Pancreas (tissue), 10 donors: ENCODE data around the gene GAB4. TPM values are rescaled to one million over a fixed set of nuclear protein-coding genes. Genes with fewer than 3 reads are reported as not detected.

Experiments
- ATAC-seq, 4 donors: fragments of 200-7000 bp; cut with Tn5 transposase; one replicate each; pipeline versions ENCODE4 v1.8.0 to v1.9.1; 2020; ENCODE audit warnings: mild to moderate bottlenecking in 4 of 4, moderate library complexity in 4 of 4
- DNase-seq, 6 donors: peaks; one replicate each; pipeline ENCODE4 v3.0.0-alpha.2; 2020
- FAIRE-seq: peaks from 2 replicates; lab custom pipeline; 2012; peaks lifted over from hg19 to GRCh38; lab: Jason Lieb, UNC
- H3K27ac ChIP-seq, 4 donors: fragments of 200-600 bp; sonication (generic); 1 replicate in 3 of 4; 2 replicates in 1 of 4; pipeline versions ENCODE4 v1.5.0 to v1.8.0; 2020
- H3K27me3 ChIP-seq, 4 donors: fragments of 200-600 bp; one replicate each; pipeline ENCODE4 v1.8.0; 2021
- H3K36me3 ChIP-seq, 3 donors: fragments of 200-600 bp; sonication (generic) in 1 of 3; one replicate each; pipeline versions ENCODE4 v1.5.0 to v1.8.0; 2020 to 2021
- H3K4me1 ChIP-seq, 3 donors: fragments of 200-600 bp; one replicate each; pipeline ENCODE4 v1.8.0; 2021
- H3K4me3 ChIP-seq, 4 donors: fragments of 200-600 bp; sonication (generic) in 2 of 4; one replicate each; pipeline versions ENCODE4 v1.5.0 to v1.8.0; 2020 to 2021
- H3K9me3 ChIP-seq, 4 donors: fragments of 200-600 bp; one replicate each; pipeline ENCODE4 v1.8.0; 2021
- CTCF ChIP-seq, 4 donors: fragments of 200-600 bp; sonication (generic) in 3 of 4; IDR thresholded peaks; one replicate each; pipeline versions ENCODE4 v1.5.0 to v1.8.0; 2021; ENCODE audit warnings: antibody characterized with exemption in 4 of 4
- WGBS, 2 donors: extraction: QIAGEN DNeasy Blood & Tissue Kit; methylation state at CpG; one replicate each; pipeline ENCODE4 v1.1.7; 2013; 5-methylcytosine and 5-hydroxymethylcytosine counted together
- intact Hi-C, 3 donors: fragments of 100-400 bp; cut with DNase I; formaldehyde crosslinking; loops; one replicate each; pipeline versions ENCODE4 v1.11.1 to v1.14.2; 2022
- polyA plus RNA-seq, 2 donors: library from polyadenylated mRNA; stranded (reverse); fragments of 200-250 nt; gene quantifications; one replicate each; pipeline ENCODE4 v1.2.3, GENCODE V29; 2013
- total RNA-seq, 6 donors: library from RNA; stranded (reverse); fragmentation: NEBNext Ultra II Directional in 4 of 6; extraction: Animal tissue kit (Norgen Biotek cat#: 25700) in 4 of 6; gene quantifications; one replicate each; pipeline versions ENCODE4 v1.2.1 to v1.2.4, GENCODE V29; 2021 to 2023
- donor health status: healthy with polysubstance abuse.
- donor health status: DM: no; HTN: no; CAD: no; lungs with moderate emphysema.
- donor health status: DM: no; HTN: no; CAD: no.
- donor health status: control.
- donor health status: control.
- donor health status: Bipolar disorder and iron deficiency.
- donor health status: DM: yes; HTN: yes; CAD: no.
- donor health status: DM: no; HTN: no; CAD: no.
- donor health status: DM: no; HTN: no; CAD: no.
- donor health status: DM: yes; HTN: yes; CAD: no.

Gene GAB4
- total and polyA plus RNA-seq, 8 donors: not detected

GRCh38 chr22:16963189-16963945, 44.7 kb downstream of the GAB4 start:
- H3K9me3 ChIP-seq: no peaks in the 10 kb centered on the region
- intact Hi-C loops: no loop called here
- H3K27me3 ChIP-seq: no peaks in the 10 kb centered on the region
- no peak overlapping the region for H3K4me3 ChIP-seq
- ATAC-seq (no peak), FAIRE-seq (no peak), DNase-seq (no peak)
- no peaks in the 10 kb centered on the region for H3K4me1 ChIP-seq
- 66 to 71% methylated on average over 18 of the region's 18 CpGs for WGBS, 2 donors
- H3K36me3 ChIP-seq: no peaks in the 10 kb centered on the region
- TF ChIP-seq CTCF (IDR thresholded peaks at IDR 0.05): no peak
- no peak overlapping the region for H3K27ac ChIP-seq

GRCh38 chr22:16962501-16962900, 45.5 kb downstream of the GAB4 start:
- H3K4me1 ChIP-seq: no peaks in the 10 kb centered on the region
- intact Hi-C loops: no loop called here
- no peaks in the 10 kb centered on the region for H3K36me3 ChIP-seq
- no peak overlapping the region for H3K4me3 ChIP-seq
- DNase-seq (no peak), FAIRE-seq (no peak), ATAC-seq (no peak)
- WGBS, 2 donors: 77 to 79% methylated on average over 7 of the region's 7 CpGs
- H3K27me3 ChIP-seq: no peaks in the 10 kb centered on the region
- H3K9me3 ChIP-seq: no peaks in the 10 kb centered on the region
- no peak overlapping the region for H3K27ac ChIP-seq
- no peak for TF ChIP-seq CTCF (IDR thresholded peaks at IDR 0.05)

- Histone ChIP-seq H3K27me3 (no peaks in the 10 kb centered on the region), H3K27ac (no peak overlapping the region), H3K36me3 (no peaks in the 10 kb centered on the region), H3K9me3 (no peaks in the 10 kb centered on the region), H3K4me1 (no peaks in the 10 kb centered on the region), H3K4me3 (no peak overlapping the region)
- no peak for ATAC-seq
- intact Hi-C loops: no loop called here
- no peak for FAIRE-seq
- TF ChIP-seq CTCF (IDR thresholded peaks at IDR 0.05): no peak
- DNase-seq: no peak
- WGBS, 2 donors: 59 to 71% methylated on average over 11 to 14 of the region's 14 CpGs
These were observed 46.4 kb downstream of the GAB4 start for GRCh38 chr22:16961477-16962186.

GRCh38 chr22:16960884-16961249, 47.2 kb downstream of the GAB4 start:
- intact Hi-C loops: no loop called here
- no peak for TF ChIP-seq CTCF (IDR thresholded peaks at IDR 0.05)
- no peak for DNase-seq
- Histone ChIP-seq H3K9me3 (no peaks in the 10 kb centered on the region), H3K36me3 (no peaks in the 10 kb centered on the region), H3K4me3 (no peak overlapping the region), H3K4me1 (no peaks in the 10 kb centered on the region), H3K27ac (no peak overlapping the region), H3K27me3 (no peaks in the 10 kb centered on the region)
- no peak for ATAC-seq
- FAIRE-seq: no peak
- 46 to 50% methylated on average over 4 of the region's 4 CpGs for WGBS, 2 donors
